GM23338 (cell line): Measurements from ENCODE around the gene RGS7. TPM values are rescaled to one million over a fixed set of nuclear protein-coding genes. Genes with fewer than 3 reads are reported as not detected.

Source experiments
- ATAC-seq: fragments of 200-7000 bp; cut with Tn5 transposase; 3 replicates; pipeline ENCODE4 v1.9.1; 2020
- DNase-seq: peaks from one replicate; pipeline ENCODE4 v3.0.0-alpha.2; 2015; ENCODE audit warnings: low spot score
- H2AFZ ChIP-seq: fragments of 200-600 bp; sonication (generic); 2 replicates; pipeline ENCODE4 v1.8.0; 2016; ENCODE audit warnings: antibody characterized with exemption, mild to moderate bottlenecking, moderate library complexity
- H3F3A ChIP-seq: fragments of 200-600 bp; sonication (generic); replicated peaks from 2 replicates; pipeline ENCODE4 v1.8.0; 2017; ENCODE audit warnings: antibody characterized with exemption, mixed run types, low read depth
- H3K27ac ChIP-seq: fragments of 200-600 bp; sonication (generic); 2 replicates; pipeline ENCODE4 v1.6.1; 2016; ENCODE audit warnings: low read depth
- H3K27me3 ChIP-seq: fragments of 200-600 bp; sonication (generic); 2 replicates; pipeline ENCODE4 v1.8.0; 2016; ENCODE audit warnings: mild to moderate bottlenecking, mixed run types, moderate library complexity; ENCODE audit not compliant: insufficient read depth
- H3K36me3 ChIP-seq: fragments of 200-600 bp; sonication (generic); 2 replicates; pipeline ENCODE4 v1.8.0; 2016; ENCODE audit warnings: mild to moderate bottlenecking; ENCODE audit not compliant: insufficient read depth
- H3K4me1 ChIP-seq: fragments of 200-600 bp; sonication (generic); 2 replicates; pipeline ENCODE4 v1.8.0; 2016; ENCODE audit warnings: mild to moderate bottlenecking, moderate library complexity; ENCODE audit not compliant: insufficient read depth
- H3K4me2 ChIP-seq: fragments of 200-600 bp; sonication (generic); 2 replicates; pipeline ENCODE4 v1.7.1; 2017; ENCODE audit warnings: mixed run types
- H3K4me3 ChIP-seq: fragments of 200-600 bp; sonication (generic); 2 replicates; pipeline ENCODE4 v1.6.1; 2016; ENCODE audit warnings: mixed run types
- H3K79me2 ChIP-seq: fragments of 200-600 bp; sonication (generic); replicated peaks from 2 replicates; pipeline ENCODE4 v1.8.0; 2017; ENCODE audit warnings: mild to moderate bottlenecking; ENCODE audit not compliant: insufficient read depth
- H3K9me2 ChIP-seq: fragments of 200-600 bp; sonication (generic); 2 replicates; pipeline ENCODE4 v1.8.0; 2017; ENCODE audit not compliant: insufficient read depth
- H4K20me1 ChIP-seq: fragments of 200-600 bp; sonication (generic); replicated peaks from 2 replicates; pipeline ENCODE4 v1.8.0; 2017; ENCODE audit warnings: mild to moderate bottlenecking; ENCODE audit not compliant: insufficient read depth
- H3K27ac Mint-ChIP-seq: 2 replicates; pipeline ENCODE4 v1.8.0; 2020; ENCODE audit warnings: inconsistent platforms, mild to moderate bottlenecking, moderate library complexity, mixed read lengths
- H3K27me3 Mint-ChIP-seq: 3 replicates; pipeline ENCODE4 v1.8.0; 2022; ENCODE audit warnings: low read depth, mild to moderate bottlenecking, moderate library complexity, mixed read lengths, inconsistent platforms; ENCODE audit not compliant: insufficient read depth, poor library complexity
- H3K36me3 Mint-ChIP-seq: 3 replicates; pipeline ENCODE4 v1.8.0; 2021; ENCODE audit warnings: low read depth, mild to moderate bottlenecking, inconsistent platforms, moderate library complexity, mixed read lengths
- H3K4me1 Mint-ChIP-seq: 3 replicates; pipeline ENCODE4 v1.8.0; 2020; ENCODE audit warnings: mild to moderate bottlenecking, inconsistent platforms, mixed read lengths
- H3K4me3 Mint-ChIP-seq: 3 replicates; pipeline ENCODE4 v1.8.0; 2021; ENCODE audit warnings: moderate library complexity, mild to moderate bottlenecking, inconsistent platforms, mixed read lengths
- H3K9me3 Mint-ChIP-seq: 3 replicates; pipeline ENCODE4 v1.8.0; 2020; ENCODE audit warnings: moderate library complexity, mild to moderate bottlenecking, inconsistent platforms, mixed read lengths
- CREB1 ChIP-seq: fragments of 250-450 bp; sonication (Bioruptor Pico); IDR thresholded peaks from 2 replicates; pipeline ENCODE4 v1.5.0; 2020; ENCODE audit warnings: low read depth, mild to moderate bottlenecking, moderate library complexity
- CTCF ChIP-seq, 2 experiments: fragments of 200-600 bp in 1 of 2; sonication (generic) in 1 of 2; conservative IDR thresholded peaks; 2 replicates each; pipeline versions ENCODE4 v1.5.1 to v1.6.1; 2016 to 2017; ENCODE audit warnings: antibody characterized with exemption in 2 of 2, low read depth in 2 of 2, mild to moderate bottlenecking in 2 of 2, moderate library complexity in 1 of 2
- EZH2phosphoT487 ChIP-seq: fragments of 200-600 bp; sonication (generic); IDR thresholded peaks from one replicate; pipeline ENCODE4 v1.8.1; 2018; ENCODE audit warnings: antibody characterized with exemption; ENCODE audit not compliant: unreplicated experiment
- JUNB ChIP-seq: IDR thresholded peaks from one replicate; pipeline ENCODE4 v1.6.1; 2016; ENCODE audit warnings: antibody characterized with exemption; ENCODE audit not compliant: unreplicated experiment
- NANOG ChIP-seq: IDR thresholded peaks from 2 replicates; pipeline ENCODE4 v1.6.1; 2016; ENCODE audit warnings: antibody characterized with exemption, borderline replicate concordance
- POLR2AphosphoS5 ChIP-seq: IDR thresholded peaks from 2 replicates; pipeline ENCODE4 v1.6.1; 2016; ENCODE audit warnings: antibody characterized with exemption, low read depth
- REST ChIP-seq: IDR thresholded peaks from one replicate; pipeline ENCODE4 v1.6.1; 2018; ENCODE audit warnings: antibody characterized with exemption; ENCODE audit not compliant: unreplicated experiment
- STAT1 ChIP-seq: IDR thresholded peaks from one replicate; pipeline ENCODE4 v1.6.1; 2016; ENCODE audit warnings: antibody characterized with exemption; ENCODE audit not compliant: unreplicated experiment
- ZNF114 ChIP-seq: fragments of 250-450 bp; sonication (Bioruptor Pico); IDR thresholded peaks from 2 replicates; pipeline ENCODE4 v1.5.0; 2020; ENCODE audit warnings: mild to moderate bottlenecking, moderate library complexity
- ZNF331 ChIP-seq: fragments of 250-450 bp; sonication (Bioruptor Pico); IDR thresholded peaks from 2 replicates; pipeline ENCODE4 v1.5.0; 2020; ENCODE audit warnings: low read depth, mild to moderate bottlenecking, moderate library complexity
- polyA plus RNA-seq: library from polyadenylated mRNA; unstranded; fragments of >200 nt; fragmentation: Nextera tagmentation; extraction: Ambion mirVana; gene quantifications from 2 replicates; pipeline ENCODE4 v1.2.1, GENCODE V29; 2016
- total RNA-seq: library from RNA; depleted of rRNA; stranded (reverse); fragments of >200 nt; shearing (Covaris generic); gene quantifications from 2 replicates; pipeline ENCODE4 v1.2.3, GENCODE V29; 2014

The RGS7 gene
- total and polyA plus RNA-seq, 2 experiments from 2014 or later = 2.0 to 2.2 TPM

GRCh38 chr1:240808381-240808780 is 548.6 kb downstream of the RGS7 start:
- no peak overlapping the region for H3K27ac ChIP-seq
- Mint-ChIP-seq H3K4me1 (no peaks in the 10 kb centered on the region), H3K27me3 (no peaks in the 10 kb centered on the region), H3K9me3 (no peaks in the 10 kb centered on the region), H3K36me3 (no peaks in the 10 kb centered on the region), H3K4me3 (no peak overlapping the region), H3K27ac (no peak overlapping the region)
- H3K36me3 ChIP-seq = no peaks in the 10 kb centered on the region
- DNase-seq (no peak), ATAC-seq (no peak)
- H3K4me2 ChIP-seq = no peak overlapping the region
- H3K4me3 ChIP-seq = no peak overlapping the region
- H3K9me2 ChIP-seq = no peaks in the 10 kb centered on the region
- no peaks in the 10 kb centered on the region for H3F3A ChIP-seq
- H2AFZ ChIP-seq = no peak overlapping the region
- TF ChIP-seq REST = no peak
- TF ChIP-seq CTCF (conservative IDR thresholded peaks at IDR 0.05; ENCODE audit: low read depth in 2 of 2) = no peak
- no peak for TF ChIP-seq NANOG
- TF ChIP-seq EZH2phosphoT487 = no peak
- TF ChIP-seq POLR2AphosphoS5 = no peak
- no peak for TF ChIP-seq JUNB
- no peak for TF ChIP-seq ZNF331 (CRISPR knock-in tag)
- no peak for TF ChIP-seq ZNF114 (CRISPR knock-in tag)
- no peak for TF ChIP-seq STAT1
- no peak for TF ChIP-seq CREB1 (CRISPR knock-in tag)
- no peaks in the 10 kb centered on the region for H3K4me1 ChIP-seq
- H3K27me3 ChIP-seq = no peaks in the 10 kb centered on the region
- H3K79me2 ChIP-seq = no peaks in the 10 kb centered on the region
- H4K20me1 ChIP-seq = no peaks in the 10 kb centered on the region

GRCh38 chr1:240806200-240806745 is 550.7 kb downstream of the RGS7 start:
- Histone ChIP-seq H3K27ac (no peak overlapping the region), H2AFZ (no peak overlapping the region), H3K4me2 (no peak overlapping the region), H3K27me3 (no peaks in the 10 kb centered on the region), H3K4me1 (no peaks in the 10 kb centered on the region), H3K4me3 (no peak overlapping the region), H3F3A (no peaks in the 10 kb centered on the region), H3K79me2 (no peaks in the 10 kb centered on the region), H3K36me3 (no peaks in the 10 kb centered on the region), H3K9me2 (no peaks in the 10 kb centered on the region), H4K20me1 (no peaks in the 10 kb centered on the region)
- Mint-ChIP-seq H3K4me3 (no peak overlapping the region), H3K4me1 (no peaks in the 10 kb centered on the region), H3K36me3 (no peaks in the 10 kb centered on the region), H3K9me3 (no peaks in the 10 kb centered on the region), H3K27me3 (no peaks in the 10 kb centered on the region), H3K27ac (no peak overlapping the region)
- DNase-seq (no peak), ATAC-seq (no peak)
- TF ChIP-seq STAT1 (no peak), REST (no peak), ZNF114 (CRISPR knock-in tag) (no peak), ZNF331 (CRISPR knock-in tag) (no peak), EZH2phosphoT487 (no peak)
